ENCODE data around the gene PTPRD. TPM values are rescaled to one million over a fixed set of nuclear protein-coding genes. Genes with fewer than 3 reads are reported as not detected.

Gene PTPRD
- total RNA-seq, 1 experiment from 2014 or later: 69.6 TPM

- no peak for TF ChIP-seq TP53 (CRISPR knock-in tag; IDR thresholded peaks at IDR 0.05)
Measured at GRCh38 chr9:10512144-10512543, 100.7 kb downstream of the PTPRD start (continued).

GRCh38 chr9:10488937-10489336 lies 123.9 kb downstream of the PTPRD start:
- Mint-ChIP-seq H3K27ac (no peak overlapping the region), H3K9me3 (peaks cover 23% of the 10 kb centered on the region), H3K27me3 (ENCODE audit: low read depth) (no peaks in the 10 kb centered on the region), H3K4me3 (no peak overlapping the region), H3K4me1 (peaks cover 4% of the 10 kb centered on the region; the same call in 1 of the 2 replicates), H3K36me3 (no peaks in the 10 kb centered on the region)
- POLR2A ChIA-PET: no interaction called here
- CTCF ChIA-PET: no interaction called here
- DNase-seq (ENCODE audit: low spot score) (no peak), ATAC-seq (no peak)
- TF ChIP-seq GRHL2 (CRISPR knock-in tag; IDR thresholded peaks at IDR 0.05; ENCODE audit: insufficient replicate concordance, severe bottlenecking) (no peak), JUN (CRISPR knock-in tag; IDR thresholded peaks at IDR 0.05) (no peak), HMGXB4 (CRISPR knock-in tag; IDR thresholded peaks at IDR 0.05) (no peak), ZNF396 (CRISPR knock-in tag; IDR thresholded peaks at IDR 0.05; ENCODE audit: borderline replicate concordance) (no peak), USF2 (CRISPR knock-in tag; IDR thresholded peaks at IDR 0.05) (no peak), E2F5 (CRISPR knock-in tag; IDR thresholded peaks at IDR 0.05) (no peak), SOX15 (CRISPR knock-in tag; IDR thresholded peaks at IDR 0.05) (no peak), AFF4 (CRISPR knock-in tag; IDR thresholded peaks at IDR 0.05; ENCODE audit: borderline replicate concordance) (no peak), MLX (CRISPR knock-in tag; IDR thresholded peaks at IDR 0.05) (no peak), ZNF423 (CRISPR knock-in tag; IDR thresholded peaks at IDR 0.05) (no peak), NR2C2 (CRISPR knock-in tag; IDR thresholded peaks at IDR 0.05) (no peak), ZNF671 (CRISPR knock-in tag; IDR thresholded peaks at IDR 0.05) (no peak), GABPB1 (CRISPR knock-in tag; IDR thresholded peaks at IDR 0.05) (no peak), ELF4 (CRISPR knock-in tag; IDR thresholded peaks at IDR 0.05; ENCODE audit: low read depth) (no peak), PRRX2 (CRISPR knock-in tag; IDR thresholded peaks at IDR 0.05) (no peak), TEAD4 (CRISPR knock-in tag; IDR thresholded peaks at IDR 0.05) (no peak), CDX4 (CRISPR knock-in tag; IDR thresholded peaks at IDR 0.05; ENCODE audit: borderline replicate concordance) (no peak), ETV6 (CRISPR knock-in tag; IDR thresholded peaks at IDR 0.05) (no peak)
